Cardiac fibroblast (primary cell): ENCODE measurements around the gene TMEM91.
A peak's percentile ranks its signal among the peaks of the same experiment; 100 is the strongest.

ENCODE experiments used
- DNase-seq, 2 donors: peaks; one replicate each; pipeline versions ENCODE4 v3.0.0 to v3.0.0-alpha.2; 2010; ENCODE audit warnings: low read depth in 2 of 2
- H3K4me3 ChIP-seq, 2 donors: replicated peaks in 1 of 2; 1 replicate in 1 of 2; 2 replicates in 1 of 2; pipeline ENCODE4 v1.5.1; 2011; ENCODE audit warnings: low read depth in 2 of 2, low read length in 2 of 2, mild to moderate bottlenecking in 2 of 2, moderate library complexity in 1 of 2
- CTCF ChIP-seq: IDR thresholded peaks from one replicate; pipeline ENCODE4 v1.5.1; 2011; ENCODE audit warnings: low read depth, mild to moderate bottlenecking, low read length, inconsistent platforms

The TMEM91 gene

GRCh38 chr19:41422955-41423354 lies 46.6 kb downstream of the TMEM91 start:
- no peak for TF ChIP-seq CTCF
- no peak for DNase-seq
- no peak overlapping the region for H3K4me3 ChIP-seq

DNA sequence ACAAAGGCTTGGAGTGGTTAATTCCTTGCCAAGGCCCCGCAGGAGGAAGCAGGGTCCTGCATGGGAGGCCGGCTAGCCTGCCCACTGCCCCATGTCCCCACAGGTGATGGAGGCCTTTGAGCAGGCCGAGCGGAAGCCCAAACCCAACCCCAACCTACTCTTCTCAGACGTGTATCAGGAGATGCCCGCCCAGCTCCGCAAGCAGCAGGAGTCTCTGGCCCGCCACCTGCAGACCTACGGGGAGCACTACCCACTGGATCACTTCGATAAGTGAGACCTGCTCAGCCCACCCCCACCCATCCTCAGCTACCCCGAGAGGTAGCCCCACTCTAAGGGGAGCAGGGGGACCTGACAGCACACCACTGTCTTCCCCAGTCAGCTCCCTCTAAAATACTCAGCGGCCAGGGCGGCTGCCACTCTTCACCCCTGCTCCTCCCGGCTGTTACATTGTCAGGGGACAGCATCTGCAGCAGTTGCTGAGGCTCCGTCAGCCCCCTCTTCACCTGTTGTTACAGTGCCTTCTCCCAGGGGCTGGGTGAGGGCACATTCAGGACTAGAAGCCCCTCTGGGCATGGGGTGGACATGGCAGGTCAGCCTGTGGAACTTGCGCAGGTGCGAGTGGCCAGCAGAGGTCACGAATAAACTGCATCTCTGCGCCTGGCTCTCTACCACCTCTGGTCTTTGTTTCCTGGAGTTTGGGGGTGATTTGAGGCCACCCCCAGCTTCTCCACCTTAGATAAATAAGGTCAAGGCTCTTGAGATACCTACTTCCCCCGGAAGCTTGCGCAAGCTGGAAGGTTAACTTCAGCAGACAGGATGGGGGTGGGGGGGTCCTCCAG lies 48.2 kb downstream of the TMEM91 start:
- no peak for TF ChIP-seq CTCF
- H3K4me3 ChIP-seq = no peak overlapping the region
- DNase-seq = no peak

DNA sequence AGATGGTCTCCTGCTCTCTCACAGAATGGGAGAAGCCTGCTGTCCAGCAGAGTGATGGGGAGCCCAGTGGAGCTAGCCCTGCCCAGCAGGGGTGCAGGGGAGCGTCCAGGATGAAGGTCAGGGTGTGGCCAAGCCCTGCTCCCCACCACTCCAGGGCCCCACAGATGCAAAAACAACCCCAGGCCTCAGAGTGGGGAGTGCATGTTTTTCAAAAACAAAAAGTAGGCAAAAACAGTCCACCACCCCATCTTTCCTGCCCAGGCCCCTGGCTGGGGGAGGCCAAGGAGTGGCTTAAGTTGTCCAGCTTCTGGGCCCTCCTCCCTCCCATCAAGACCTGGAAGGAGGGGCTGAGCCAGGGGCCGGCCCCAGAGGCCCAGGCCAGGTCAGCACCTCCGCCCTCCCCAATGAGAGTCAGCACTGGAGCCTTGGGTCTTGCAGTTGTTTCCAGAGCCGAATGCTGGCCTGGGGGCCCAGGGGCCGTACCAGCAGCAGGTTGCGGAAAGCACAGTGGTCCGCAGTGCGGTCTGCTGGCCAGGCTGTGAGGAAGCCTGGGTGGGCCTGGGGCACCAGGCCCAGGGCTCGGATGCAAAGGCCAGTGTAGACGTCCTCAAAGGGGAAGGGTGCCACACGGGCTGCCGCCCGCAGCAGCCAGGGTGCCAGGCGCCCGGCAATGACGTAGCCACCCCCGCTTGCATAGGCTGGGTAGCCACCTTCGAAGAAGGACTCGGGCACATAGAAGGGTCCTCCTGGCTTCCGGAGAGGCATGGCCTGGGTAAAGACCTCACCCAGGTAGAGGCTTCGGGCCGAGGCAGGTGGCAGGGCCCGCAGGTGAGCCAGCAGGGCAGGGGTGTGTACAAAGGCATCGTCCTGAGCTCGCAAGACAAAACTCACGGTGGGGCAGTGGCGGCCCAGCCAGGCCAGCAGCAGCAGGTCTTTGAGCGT lies 49.1 kb downstream of the TMEM91 start:
- DNase-seq = no peak
- H3K4me3 ChIP-seq = no peak overlapping the region
- no peak for TF ChIP-seq CTCF

- no peak for TF ChIP-seq CTCF
- peak overlapping the region; percentile 38 to 53 for H3K4me3 ChIP-seq
- no peak for DNase-seq
Measured at GRCh38 chr19:41426116-41426841, 49.9 kb downstream of the TMEM91 start.

- peak; percentile 52 to 79 for DNase-seq
- peak within 1 kb of the TSS; percentile 38 to 53 for H3K4me3 ChIP-seq
- TF ChIP-seq CTCF = no peak
Measured at GRCh38 chr19:41426952-41427646, 50.8 kb downstream of the TMEM91 start, which contains the start of gene B3GNT8. B3GNT8 (minus strand) TSS chr19:41427374; CDS start chr19:41426778, 596 bp downstream.
